HFFc6 (cell line): ENCODE results near the gene TMPRSS9. TPM values are rescaled to one million over a fixed set of nuclear protein-coding genes. Genes with fewer than 3 reads are reported as not detected.

Experiments used
- DNase-seq: peaks from one replicate; pipeline ENCODE4 v3.0.0-alpha.2; 2018
- H3K27ac Mint-ChIP-seq: 2 replicates; pipeline ENCODE4 v1.8.0; 2020; ENCODE audit warnings: mild to moderate bottlenecking, mixed read lengths
- H3K27me3 Mint-ChIP-seq: 2 replicates; pipeline ENCODE4 v1.8.0; 2021; ENCODE audit warnings: mild to moderate bottlenecking, moderate library complexity, mixed read lengths; ENCODE audit not compliant: insufficient read depth
- H3K36me3 Mint-ChIP-seq: 2 replicates; pipeline ENCODE4 v1.8.0; 2021; ENCODE audit warnings: low read depth, mixed read lengths
- H3K4me1 Mint-ChIP-seq: 2 replicates; pipeline ENCODE4 v1.8.0; 2020; ENCODE audit warnings: low read depth, mixed read lengths
- H3K4me3 Mint-ChIP-seq: 2 replicates; pipeline ENCODE4 v1.8.0; 2020; ENCODE audit warnings: mild to moderate bottlenecking, moderate library complexity, mixed read lengths
- H3K9me3 Mint-ChIP-seq: 2 replicates; pipeline ENCODE4 v1.8.0; 2020; ENCODE audit warnings: mild to moderate bottlenecking, mixed read lengths
- total RNA-seq, 6 experiments: library from RNA; stranded (reverse); fragmentation: NEBNext Ultra II Directional; extraction: Animal tissue kit (Norgen Biotek cat#: 25700); gene quantifications; 2 replicates in 1 of 6; 3 replicates in 5 of 6; pipeline ENCODE4 v1.2.3, GENCODE V29; 2021
- TF ChIP-seq, protein P1 (sequence below): fragments of 200-600 bp; sonication (generic); IDR thresholded peaks from 2 replicates; pipeline ENCODE4 v1.5.0; 2021; ENCODE audit warnings: antibody characterized with exemption, mild to moderate bottlenecking

The TMPRSS9 gene
- total RNA-seq, 6 experiments from 2014 or later = not detected

DNA sequence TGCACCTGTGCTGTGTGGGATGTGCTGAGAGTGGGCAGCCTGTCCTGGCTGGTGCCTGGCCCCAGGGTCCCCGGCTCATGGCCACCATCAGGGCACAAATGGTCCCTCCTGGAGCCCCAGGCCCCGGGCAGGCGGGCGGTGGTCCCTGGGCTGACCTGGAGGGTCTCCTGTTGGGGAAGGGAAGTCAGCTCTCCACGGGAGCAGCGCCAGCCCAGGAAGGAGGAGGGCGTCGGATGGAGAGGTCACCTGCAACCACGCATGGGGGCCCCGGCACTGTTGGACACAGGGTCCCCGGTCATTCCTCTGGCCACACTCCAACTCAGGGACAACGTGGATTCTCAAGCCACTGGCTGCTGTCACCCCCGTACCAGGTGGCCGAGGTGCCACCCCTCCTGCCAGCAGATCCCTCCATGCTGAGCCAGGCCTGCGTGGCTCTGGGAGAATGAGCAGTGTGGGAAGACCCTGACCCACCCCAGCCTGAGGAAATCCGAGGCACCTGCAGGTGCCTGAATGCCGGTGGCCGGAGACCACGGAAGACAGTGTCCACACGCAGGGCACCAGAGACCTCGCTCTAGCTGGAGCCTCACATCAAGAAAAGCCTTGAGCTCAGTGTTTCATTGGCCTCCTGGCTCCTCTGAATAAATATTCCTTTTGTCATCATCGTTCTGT is 83.2 kb downstream of the TMPRSS9 start:
- Mint-ChIP-seq H3K27me3 (no peaks in the 10 kb centered on the region; the same call in 1 of the 2 replicates), H3K4me1 (no peaks in the 10 kb centered on the region), H3K27ac (no peak overlapping the region), H3K9me3 (no peaks in the 10 kb centered on the region), H3K4me3 (no peak overlapping the region), H3K36me3 (peaks cover 11% of the 10 kb centered on the region)
- no peak for DNase-seq
- TF ChIP-seq, protein P1, sequence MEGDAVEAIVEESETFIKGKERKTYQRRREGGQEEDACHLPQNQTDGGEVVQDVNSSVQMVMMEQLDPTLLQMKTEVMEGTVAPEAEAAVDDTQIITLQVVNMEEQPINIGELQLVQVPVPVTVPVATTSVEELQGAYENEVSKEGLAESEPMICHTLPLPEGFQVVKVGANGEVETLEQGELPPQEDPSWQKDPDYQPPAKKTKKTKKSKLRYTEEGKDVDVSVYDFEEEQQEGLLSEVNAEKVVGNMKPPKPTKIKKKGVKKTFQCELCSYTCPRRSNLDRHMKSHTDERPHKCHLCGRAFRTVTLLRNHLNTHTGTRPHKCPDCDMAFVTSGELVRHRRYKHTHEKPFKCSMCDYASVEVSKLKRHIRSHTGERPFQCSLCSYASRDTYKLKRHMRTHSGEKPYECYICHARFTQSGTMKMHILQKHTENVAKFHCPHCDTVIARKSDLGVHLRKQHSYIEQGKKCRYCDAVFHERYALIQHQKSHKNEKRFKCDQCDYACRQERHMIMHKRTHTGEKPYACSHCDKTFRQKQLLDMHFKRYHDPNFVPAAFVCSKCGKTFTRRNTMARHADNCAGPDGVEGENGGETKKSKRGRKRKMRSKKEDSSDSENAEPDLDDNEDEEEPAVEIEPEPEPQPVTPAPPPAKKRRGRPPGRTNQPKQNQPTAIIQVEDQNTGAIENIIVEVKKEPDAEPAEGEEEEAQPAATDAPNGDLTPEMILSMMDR = no peak

DNA sequence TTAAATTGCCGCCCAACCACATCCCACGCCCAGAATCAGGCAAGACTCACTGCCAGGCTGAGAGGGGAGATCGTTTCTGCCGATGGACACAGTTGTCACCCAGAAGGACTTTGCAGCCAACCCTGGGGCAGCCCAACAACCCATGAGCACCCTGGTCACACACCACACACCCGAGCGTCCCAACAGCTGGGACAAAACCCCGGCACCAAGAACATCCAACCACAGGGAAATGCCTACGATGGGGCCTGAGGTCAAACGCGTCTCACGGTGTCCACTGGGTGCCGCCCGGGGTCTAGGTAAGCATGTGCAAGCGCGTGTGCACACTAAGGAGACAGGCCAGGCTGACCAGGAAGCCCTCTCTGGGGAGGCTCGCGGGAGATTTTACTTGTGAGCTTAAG is 83.7 kb downstream of the TMPRSS9 start:
- Mint-ChIP-seq H3K27ac (no peak overlapping the region), H3K9me3 (no peaks in the 10 kb centered on the region), H3K27me3 (no peaks in the 10 kb centered on the region; the same call in 1 of the 2 replicates), H3K4me1 (no peaks in the 10 kb centered on the region), H3K36me3 (peaks cover 11% of the 10 kb centered on the region), H3K4me3 (no peak overlapping the region)
- TF ChIP-seq, protein P1 = no peak
- no peak for DNase-seq

DNA sequence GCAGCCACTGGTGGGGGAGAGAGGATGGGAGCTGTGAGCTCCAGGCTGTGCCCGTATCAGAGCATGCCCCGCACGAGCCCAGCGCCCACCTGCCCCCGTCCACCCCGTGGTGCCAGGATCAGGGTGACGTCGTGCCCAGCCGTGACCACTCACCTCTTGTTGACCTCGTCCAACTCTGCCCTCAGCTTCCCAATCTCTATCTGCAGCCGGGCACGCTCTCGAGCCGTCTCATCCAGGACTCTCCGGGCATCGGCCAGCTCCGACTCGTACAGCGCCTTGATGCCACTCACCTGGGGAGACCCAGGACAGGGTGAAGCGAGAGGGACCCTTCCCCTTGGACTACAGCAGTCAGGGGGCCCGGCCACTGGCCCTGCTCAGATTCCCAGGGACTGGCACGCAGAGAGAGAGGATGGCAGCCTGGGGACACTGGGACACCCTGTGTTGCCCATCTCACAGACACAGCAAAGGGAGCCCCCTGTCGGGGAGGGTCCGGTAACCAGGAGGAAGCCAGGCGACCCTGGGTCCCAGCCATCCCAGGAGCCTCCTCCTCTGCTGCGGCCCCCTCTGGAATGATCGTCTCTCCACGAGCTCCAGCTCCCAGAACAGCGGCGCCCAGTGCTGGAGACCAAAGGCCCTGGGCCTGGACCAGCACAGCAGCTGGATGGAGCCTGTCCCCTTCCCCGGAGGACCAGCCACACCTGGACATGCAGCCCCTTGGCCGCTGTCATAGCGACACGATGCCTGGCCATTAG is 84.4 kb downstream of the TMPRSS9 start:
- Mint-ChIP-seq H3K9me3 (no peaks in the 10 kb centered on the region), H3K36me3 (peaks cover 11% of the 10 kb centered on the region), H3K27me3 (no peaks in the 10 kb centered on the region; the same call in 1 of the 2 replicates), H3K27ac (no peak overlapping the region; the same call in 1 of the 2 replicates), H3K4me1 (no peaks in the 10 kb centered on the region), H3K4me3 (no peak overlapping the region)
- TF ChIP-seq, protein P1 = no peak
- DNase-seq = no peak

DNA sequence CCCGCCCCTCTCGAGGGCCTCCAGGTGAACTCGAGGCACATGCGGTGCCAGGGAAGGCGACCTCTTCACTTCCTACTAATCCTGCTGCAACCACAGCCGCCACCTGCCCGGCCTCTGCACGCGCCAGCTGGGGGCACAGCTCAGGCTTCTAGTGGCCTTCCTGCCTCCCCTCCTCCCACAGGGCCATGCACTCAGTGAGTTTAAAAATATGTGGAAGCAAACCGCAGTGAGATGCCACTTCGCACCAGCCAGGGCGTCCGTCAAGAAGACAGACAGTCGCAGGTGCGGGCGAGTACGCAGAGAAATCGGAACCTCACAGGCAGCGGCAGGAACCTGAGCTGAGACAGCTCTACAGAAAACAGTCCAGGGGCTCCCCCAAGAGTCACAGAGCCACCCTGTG is 86.3 kb downstream of the TMPRSS9 start:
- H3K9me3 Mint-ChIP-seq = no peaks in the 10 kb centered on the region
- no peak overlapping the region for H3K4me3 Mint-ChIP-seq
- TF ChIP-seq, protein P1 = no peak
- no peaks in the 10 kb centered on the region; the same call in 1 of the 2 replicates for H3K27me3 Mint-ChIP-seq
- peaks cover 9% of the 10 kb centered on the region for H3K36me3 Mint-ChIP-seq
- H3K27ac Mint-ChIP-seq = no peak overlapping the region
- no peak for DNase-seq
- no peaks in the 10 kb centered on the region for H3K4me1 Mint-ChIP-seq

DNA sequence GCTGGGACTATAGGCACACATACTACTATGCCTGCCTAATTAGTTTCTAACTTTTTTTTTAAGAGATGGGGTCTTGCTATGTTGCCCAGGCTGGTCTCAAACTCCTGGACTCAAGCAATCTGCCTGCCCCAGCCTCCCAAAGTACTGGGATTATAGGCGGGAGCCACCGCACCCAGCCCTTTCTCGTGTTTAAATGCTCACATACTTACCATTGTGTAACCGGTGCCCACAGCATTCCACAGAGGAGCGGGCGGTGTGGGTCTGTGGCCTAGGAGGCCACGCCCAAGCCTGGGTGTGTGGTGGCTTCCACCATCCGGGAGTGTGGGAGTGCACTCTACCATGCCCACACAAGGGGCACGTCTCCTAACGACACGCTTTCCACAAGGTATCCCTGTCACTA is 89.0 kb downstream of the TMPRSS9 start:
- H3K9me3 Mint-ChIP-seq = no peaks in the 10 kb centered on the region
- peaks cover 5% of the 10 kb centered on the region for H3K36me3 Mint-ChIP-seq
- H3K27me3 Mint-ChIP-seq = peaks cover under 1% of the 10 kb centered on the region; the same call in 1 of the 2 replicates
- no peak for DNase-seq
- no peak overlapping the region for H3K27ac Mint-ChIP-seq
- TF ChIP-seq, protein P1 = no peak
- no peaks in the 10 kb centered on the region for H3K4me1 Mint-ChIP-seq
- no peak overlapping the region for H3K4me3 Mint-ChIP-seq
